Mesendoderm (in vitro differentiated cells): Measurements from ENCODE around the gene SCRN1.

Experiments
- DNase-seq: peaks from one replicate; pipeline ENCODE4 v3.0.0; 2013
- H2AK5ac ChIP-seq: 2 replicates; pipeline ENCODE4 v1.6.1; 2013; ENCODE audit warnings: low read length, inconsistent platforms
- H2BK120ac ChIP-seq: 2 replicates; pipeline ENCODE4 v1.6.1; 2013; ENCODE audit warnings: low read depth, mild to moderate bottlenecking, low read length, moderate library complexity, mixed read lengths
- H2BK15ac ChIP-seq: replicated peaks from 2 replicates; pipeline ENCODE4 v1.6.1; 2013; ENCODE audit warnings: low read depth, mild to moderate bottlenecking, moderate library complexity
- H2BK5ac ChIP-seq: 2 replicates; pipeline ENCODE4 v1.6.1; 2013; ENCODE audit warnings: low read length, inconsistent platforms
- H3K18ac ChIP-seq: 2 replicates; pipeline ENCODE4 v1.6.1; 2013; ENCODE audit warnings: mild to moderate bottlenecking, low read length, mixed read lengths
- H3K23ac ChIP-seq: one replicate; pipeline ENCODE4 v1.6.1; 2013; ENCODE audit warnings: low read length
- H3K27ac ChIP-seq: 2 replicates; pipeline ENCODE4 v1.5.1; 2013; ENCODE audit warnings: low read depth, mild to moderate bottlenecking, inconsistent platforms, low read length, moderate library complexity
- H3K27me3 ChIP-seq: 2 replicates; pipeline ENCODE4 v1.6.1; 2013; ENCODE audit warnings: low read length, control low read depth, mild to moderate bottlenecking, inconsistent platforms; ENCODE audit not compliant: insufficient read depth, poor library complexity
- H3K36me3 ChIP-seq: 2 replicates; pipeline ENCODE4 v1.6.1; 2013; ENCODE audit warnings: low read length, inconsistent platforms; ENCODE audit not compliant: control insufficient read depth, insufficient read depth
- H3K4ac ChIP-seq: one replicate; pipeline ENCODE4 v1.6.1; 2013; ENCODE audit warnings: low read depth, mild to moderate bottlenecking, low read length, moderate library complexity
- H3K4me1 ChIP-seq: 2 replicates; pipeline ENCODE4 v1.6.1; 2013; ENCODE audit warnings: low read depth, low read length, inconsistent platforms; ENCODE audit not compliant: control insufficient read depth
- H3K4me2 ChIP-seq: 2 replicates; pipeline ENCODE4 v1.6.1; 2013; ENCODE audit warnings: low read length
- H3K4me3 ChIP-seq: 2 replicates; pipeline ENCODE4 v1.5.1; 2013; ENCODE audit warnings: mild to moderate bottlenecking, low read length
- H3K56ac ChIP-seq: one replicate; pipeline ENCODE4 v1.6.1; 2013; ENCODE audit warnings: low read length
- H3K79me1 ChIP-seq: 2 replicates; pipeline ENCODE4 v1.6.1; 2013; ENCODE audit warnings: low read length, inconsistent platforms
- H3K79me2 ChIP-seq: 2 replicates; pipeline ENCODE4 v1.6.1; 2013; ENCODE audit warnings: mild to moderate bottlenecking, low read length; ENCODE audit not compliant: control insufficient read depth, insufficient read depth
- H3K9ac ChIP-seq: 2 replicates; pipeline ENCODE4 v1.6.1; 2013; ENCODE audit warnings: low read length, inconsistent platforms
- H4K5ac ChIP-seq: one replicate; pipeline ENCODE4 v1.6.1; 2013; ENCODE audit warnings: low read length
- H4K8ac ChIP-seq: one replicate; pipeline ENCODE4 v1.6.1; 2013; ENCODE audit warnings: low read depth, mild to moderate bottlenecking, control low read depth, low read length, moderate library complexity
- WGBS: extraction: QIAGEN DNeasy Blood & Tissue Kit; methylation state at CpG from one replicate; pipeline ENCODE4 v1.1.7; 2013; ENCODE audit warnings: low lambda C conversion rate, missing lambda C conversion rate; ENCODE audit not compliant: insufficient coverage; ENCODE audit errors: extremely low coverage; 5-methylcytosine and 5-hydroxymethylcytosine counted together

Gene SCRN1

DNA sequence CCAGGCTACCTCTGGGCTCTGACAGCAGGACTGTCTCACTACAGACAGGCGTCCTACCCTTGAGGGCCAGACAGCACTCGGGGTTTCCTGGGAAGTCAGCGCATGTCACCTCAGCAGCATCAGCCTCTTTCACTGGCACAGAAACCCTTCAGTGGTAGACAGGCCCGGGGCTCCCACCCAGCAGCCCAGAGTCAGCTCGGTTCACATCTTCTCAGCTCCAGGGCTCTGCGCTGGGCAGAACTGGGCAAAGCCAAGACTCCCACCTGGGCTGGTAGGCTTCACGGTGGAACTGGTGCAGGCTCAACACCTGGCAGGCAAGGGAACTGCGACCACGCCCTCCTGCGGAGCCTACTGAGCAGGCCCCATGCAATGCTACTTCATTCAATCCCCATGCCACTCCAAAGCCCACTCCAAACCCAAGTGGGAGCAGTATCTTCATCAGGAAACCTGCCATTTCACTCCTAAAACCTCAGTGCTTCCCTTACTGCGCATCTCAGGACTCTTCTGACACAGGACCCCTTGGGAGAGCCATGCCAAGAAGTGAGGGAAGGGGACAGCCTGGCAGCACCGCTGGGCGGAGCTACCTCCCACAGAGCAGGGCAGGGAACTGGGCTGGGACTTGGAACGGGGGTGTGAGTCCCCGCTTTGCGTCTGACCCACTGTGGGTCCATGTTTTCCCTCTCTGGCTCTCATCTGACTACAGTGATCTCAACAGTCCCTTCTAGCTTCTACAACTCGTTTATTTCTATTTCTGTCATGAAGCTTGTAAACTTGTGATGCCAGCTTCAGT lies 60.4 kb downstream of the SCRN1 start:
- H2BK15ac ChIP-seq, result no peak overlapping the region

GRCh38 chr7:29926741-29927140 lies 62.9 kb downstream of the SCRN1 start:
- no peak overlapping the region for H3K4me3 ChIP-seq
- no peaks in the 10 kb centered on the region for H3K79me2 ChIP-seq
- H3K36me3 ChIP-seq, result peaks cover 10% of the 10 kb centered on the region
- H3K9ac ChIP-seq, result no peak overlapping the region
- no peak overlapping the region for H2BK120ac ChIP-seq
- H2BK15ac ChIP-seq, result no peak overlapping the region
- H3K4me2 ChIP-seq, result no peak overlapping the region
- DNase-seq, result no peak
- no peaks in the 10 kb centered on the region for H3K79me1 ChIP-seq
- H4K8ac ChIP-seq, result no peak overlapping the region
- no peaks in the 10 kb centered on the region for H3K27me3 ChIP-seq
- no peak overlapping the region for H2BK5ac ChIP-seq
- H2AK5ac ChIP-seq, result no peak overlapping the region
- H4K5ac ChIP-seq, result no peak overlapping the region
- no peak overlapping the region for H3K23ac ChIP-seq
- H3K56ac ChIP-seq, result no peak overlapping the region
- H3K4me1 ChIP-seq, result no peaks in the 10 kb centered on the region
- no peak overlapping the region for H3K18ac ChIP-seq
- H3K27ac ChIP-seq, result no peak overlapping the region
- no CpG with 5 or more reads among the region's 5 CpGs for WGBS
- H3K4ac ChIP-seq, result no peak overlapping the region

More for the DNA sequence above, 60.4 kb downstream of the SCRN1 start:
- WGBS, result no CpG with 5 or more reads among the region's 17 CpGs
- no peak for DNase-seq
- no peak overlapping the region for H3K4ac ChIP-seq
- H4K5ac ChIP-seq, result no peak overlapping the region
- no peaks in the 10 kb centered on the region for H3K79me1 ChIP-seq
- H2BK5ac ChIP-seq, result no peak overlapping the region
- no peak overlapping the region for H2AK5ac ChIP-seq
- H3K18ac ChIP-seq, result no peak overlapping the region
- no peak overlapping the region for H3K56ac ChIP-seq
- no peak overlapping the region for H2BK120ac ChIP-seq
- no peaks in the 10 kb centered on the region for H3K79me2 ChIP-seq
- no peak overlapping the region for H3K23ac ChIP-seq
- peaks cover 3% of the 10 kb centered on the region for H3K36me3 ChIP-seq
- H3K4me3 ChIP-seq, result no peak overlapping the region
- no peak overlapping the region for H4K8ac ChIP-seq
- H3K27ac ChIP-seq, result no peak overlapping the region
- no peaks in the 10 kb centered on the region for H3K4me1 ChIP-seq
- no peak overlapping the region for H3K4me2 ChIP-seq
- H3K27me3 ChIP-seq, result no peaks in the 10 kb centered on the region
- H3K9ac ChIP-seq, result no peak overlapping the region

DNA sequence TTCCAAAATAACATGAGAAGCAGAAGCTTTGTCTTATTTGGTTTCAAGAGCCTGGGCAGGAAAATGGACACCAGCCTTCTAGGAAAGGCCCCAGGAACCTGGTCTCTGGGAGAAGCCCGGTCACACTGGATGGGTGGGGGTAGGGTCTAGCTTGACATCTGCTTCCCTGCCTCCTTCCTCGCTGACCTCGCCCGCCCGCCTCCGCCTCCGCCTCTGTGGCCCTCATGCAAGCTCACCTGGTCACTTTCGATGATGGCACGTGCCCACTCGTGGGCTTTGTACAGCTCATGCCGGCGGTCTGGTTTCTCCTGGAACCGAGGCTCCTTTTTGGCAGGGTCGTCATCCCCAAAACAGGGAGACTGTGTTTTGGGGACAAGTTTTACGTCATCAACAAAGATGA lies 63.4 kb downstream of the SCRN1 start:
- Histone ChIP-seq H3K4ac (no peak overlapping the region), H3K4me2 (no peak overlapping the region), H3K79me2 (no peaks in the 10 kb centered on the region), H3K4me3 (no peak overlapping the region), H3K23ac (no peak overlapping the region), H3K36me3 (peaks cover 10% of the 10 kb centered on the region), H4K8ac (no peak overlapping the region), H2BK15ac (no peak overlapping the region), H2AK5ac (no peak overlapping the region), H3K27ac (no peak overlapping the region), H4K5ac (no peak overlapping the region), H3K56ac (no peak overlapping the region), H3K18ac (no peak overlapping the region), H3K4me1 (no peaks in the 10 kb centered on the region), H2BK5ac (no peak overlapping the region), H3K9ac (no peak overlapping the region), H3K27me3 (no peaks in the 10 kb centered on the region), H2BK120ac (no peak overlapping the region), H3K79me1 (no peaks in the 10 kb centered on the region)
- DNase-seq, result no peak
- no CpG with 5 or more reads among the region's 15 CpGs for WGBS

DNA sequence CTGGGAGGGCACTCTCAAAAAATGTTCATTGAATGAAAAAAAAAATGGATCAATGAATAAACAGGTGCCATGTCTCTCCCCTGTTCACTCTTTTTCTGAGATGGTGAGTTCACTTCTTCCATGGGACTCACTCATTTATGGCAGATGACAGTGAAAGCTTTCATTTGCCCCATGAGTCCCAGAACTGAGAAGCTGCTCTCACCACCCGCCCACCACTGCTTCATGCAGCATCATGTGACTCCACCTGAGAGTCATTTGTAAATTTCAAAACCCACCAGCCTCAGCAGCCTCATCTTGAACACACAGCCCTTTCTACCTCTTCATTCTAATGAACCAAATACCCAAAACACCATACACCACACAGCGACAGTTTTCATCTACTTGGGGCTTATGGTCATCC lies 64.9 kb downstream of the SCRN1 start:
- Histone ChIP-seq H2BK120ac (no peak overlapping the region), H4K5ac (no peak overlapping the region), H3K79me1 (no peaks in the 10 kb centered on the region), H2BK15ac (no peak overlapping the region), H3K79me2 (no peaks in the 10 kb centered on the region), H3K23ac (no peak overlapping the region), H3K27ac (no peak overlapping the region), H3K4ac (no peak overlapping the region), H4K8ac (no peak overlapping the region), H3K4me3 (no peak overlapping the region), H3K36me3 (peaks cover 11% of the 10 kb centered on the region), H2AK5ac (no peak overlapping the region), H3K9ac (no peak overlapping the region), H3K4me1 (no peaks in the 10 kb centered on the region), H3K56ac (no peak overlapping the region), H3K4me2 (no peak overlapping the region), H3K18ac (no peak overlapping the region), H3K27me3 (no peaks in the 10 kb centered on the region), H2BK5ac (no peak overlapping the region)
- WGBS, result no CpG with 5 or more reads among the region's 2 CpGs
- no peak for DNase-seq

DNA sequence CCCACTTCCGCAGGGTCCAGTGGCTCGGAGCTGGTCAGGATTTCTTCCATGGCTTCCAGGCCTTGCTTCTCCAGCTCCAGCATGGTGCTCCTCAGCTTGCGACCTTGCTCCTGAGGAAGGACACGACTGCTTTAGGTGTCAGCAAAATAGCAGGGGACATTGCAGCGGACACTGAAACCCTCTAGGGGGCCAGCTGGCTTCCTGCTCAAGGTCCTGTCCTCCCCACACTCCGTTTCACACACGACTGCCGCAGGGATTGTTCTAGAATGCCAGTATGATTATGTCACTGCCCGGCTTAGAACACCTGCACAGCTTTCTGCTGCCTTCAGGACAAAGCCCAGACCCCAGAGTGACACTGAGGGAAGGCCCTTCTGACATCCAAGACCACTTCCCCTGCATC lies 65.6 kb downstream of the SCRN1 start:
- H2BK15ac ChIP-seq, result no peak overlapping the region
- H2AK5ac ChIP-seq, result no peak overlapping the region
- no peaks in the 10 kb centered on the region for H3K4me1 ChIP-seq
- no peak overlapping the region for H3K9ac ChIP-seq
- DNase-seq, result peak; percentile 33
- H2BK5ac ChIP-seq, result no peak overlapping the region
- H2BK120ac ChIP-seq, result no peak overlapping the region
- H3K79me2 ChIP-seq, result no peaks in the 10 kb centered on the region
- no peak overlapping the region for H3K56ac ChIP-seq
- H3K27me3 ChIP-seq, result no peaks in the 10 kb centered on the region
- H3K79me1 ChIP-seq, result no peaks in the 10 kb centered on the region
- H3K4ac ChIP-seq, result no peak overlapping the region
- no peak overlapping the region for H3K27ac ChIP-seq
- peaks cover 11% of the 10 kb centered on the region for H3K36me3 ChIP-seq
- H3K4me2 ChIP-seq, result no peak overlapping the region
- no peak overlapping the region for H4K5ac ChIP-seq
- no CpG with 5 or more reads among the region's 9 CpGs for WGBS
- H3K18ac ChIP-seq, result no peak overlapping the region
- no peak overlapping the region for H3K4me3 ChIP-seq
- H3K23ac ChIP-seq, result no peak overlapping the region
- H4K8ac ChIP-seq, result no peak overlapping the region
